H1 (cell line): ENCODE data around the gene CLDN15. TPM values are rescaled to one million over a fixed set of nuclear protein-coding genes. Genes with fewer than 3 reads are reported as not detected.
A peak's percentile ranks its signal among the peaks of the same experiment; 100 is the strongest.

Source experiments
- CTCF ChIA-PET: fragments of 300-600 bp; sonication (Branson Sonifier 250); formaldehyde crosslinking; loops from one replicate; lab custom pipeline; 2021; ENCODE audit not compliant: partially characterized antibody; lab: Charles Lee
- POLR2A ChIA-PET: fragments of 300-600 bp; sonication (Branson Sonifier 250); formaldehyde crosslinking; loops from one replicate; lab custom pipeline; 2021; ENCODE audit warnings: inconsistent platforms; ENCODE audit not compliant: partially characterized antibody; lab: Charles Lee
- DNase-seq, 2 experiments: peaks; one replicate each; pipeline versions ENCODE4 v3.0.0 to v3.0.0-alpha.2; 2010 to 2022; ENCODE audit warnings: low spot score in 2 of 2, low read depth in 1 of 2, mixed read lengths in 1 of 2
- FAIRE-seq: peaks from 2 replicates; lab custom pipeline; 2011; peaks lifted over from hg19 to GRCh38; lab: Jason Lieb, UNC
- H2AFZ ChIP-seq: 2 replicates; pipeline ENCODE4 v1.8.1; 2012; ENCODE audit warnings: low read length, inconsistent platforms
- H2AK5ac ChIP-seq: 2 replicates; pipeline ENCODE4 v1.6.1; 2013; ENCODE audit warnings: low read depth, low read length
- H2BK120ac ChIP-seq: replicated peaks from 2 replicates; pipeline ENCODE3; 2013; ENCODE audit warnings: low read depth, low read length, inconsistent platforms
- H2BK12ac ChIP-seq: 2 replicates; pipeline ENCODE4 v1.6.1; 2013; ENCODE audit warnings: low read depth, low read length
- H2BK15ac ChIP-seq: 2 replicates; pipeline ENCODE4 v1.6.1; 2013; ENCODE audit warnings: low read length
- H2BK20ac ChIP-seq: 2 replicates; pipeline ENCODE4 v1.6.1; 2013; ENCODE audit warnings: low read length
- H2BK5ac ChIP-seq: 2 replicates; pipeline ENCODE4 v1.6.1; 2013; ENCODE audit warnings: low read depth, low read length
- H3K14ac ChIP-seq: 2 replicates; pipeline ENCODE4 v1.6.1; 2013; ENCODE audit warnings: inconsistent platforms; ENCODE audit not compliant: insufficient read length
- H3K18ac ChIP-seq: 2 replicates; pipeline ENCODE4 v1.6.1; 2013; ENCODE audit warnings: low read length; ENCODE audit errors: extremely low read depth
- H3K23ac ChIP-seq: 2 replicates; pipeline ENCODE4 v1.6.1; 2013; ENCODE audit warnings: inconsistent platforms; ENCODE audit not compliant: insufficient read length
- H3K23me2 ChIP-seq: 2 replicates; pipeline ENCODE4 v1.6.1; 2013; ENCODE audit warnings: low read depth, low read length
- H3K27ac ChIP-seq: 2 replicates; pipeline ENCODE4 v1.6.1; 2011; ENCODE audit warnings: low read depth, low read length, inconsistent platforms
- H3K27me3 ChIP-seq, 4 experiments: replicated peaks in 1 of 4; 1 replicate in 1 of 4; 2 replicates in 3 of 4; pipeline versions ENCODE4 v1.6.1 to v1.8.1; 2011 to 2013; ENCODE audit warnings: low read length in 3 of 4, mild to moderate bottlenecking in 3 of 4, inconsistent platforms in 2 of 4, mixed read lengths in 2 of 4, moderate library complexity in 1 of 4; ENCODE audit not compliant: control insufficient read depth in 3 of 4, insufficient read depth in 3 of 4; ENCODE audit errors: extremely low read depth in 1 of 4
- H3K36me3 ChIP-seq, 4 experiments: 2 replicates each; pipeline versions ENCODE4 v1.6.1 to v1.8.1; 2011 to 2013; ENCODE audit warnings: mild to moderate bottlenecking in 4 of 4, low read length in 3 of 4, moderate library complexity in 2 of 4, control low read depth in 1 of 4, inconsistent platforms in 1 of 4; ENCODE audit not compliant: insufficient read depth in 4 of 4, control insufficient read depth in 2 of 4
- H3K4ac ChIP-seq: replicated peaks from 2 replicates; pipeline ENCODE3; 2013; ENCODE audit warnings: low read length, low read depth, mixed read lengths, inconsistent platforms; ENCODE audit not compliant: insufficient read length
- H3K4me1 ChIP-seq, 4 experiments: replicated peaks in 1 of 4; 1 replicate in 1 of 4; 2 replicates in 3 of 4; pipeline versions ENCODE4 v1.6.1 to v1.8.1; 2011 to 2013; ENCODE audit warnings: low read length in 3 of 4, inconsistent platforms in 2 of 4, mixed read lengths in 1 of 4; ENCODE audit not compliant: insufficient read depth in 4 of 4, control insufficient read depth in 3 of 4
- H3K4me2 ChIP-seq, 2 experiments: 2 replicates each; pipeline versions ENCODE4 v1.6.1 to v1.8.1; 2011 to 2013; ENCODE audit warnings: low read depth in 2 of 2, low read length in 2 of 2, control low read depth in 1 of 2, inconsistent platforms in 1 of 2, mild to moderate bottlenecking in 1 of 2; ENCODE audit not compliant: insufficient read depth in 1 of 2
- H3K4me3 ChIP-seq, 4 experiments: fragments of 200-600, 300-600 bp in 1 of 4; sonication (generic), shearing (Covaris generic), sonication (Bioruptor Twin) in 1 of 4; 2 replicates each; pipeline versions ENCODE4 v1.5.1 to v1.8.1; 2011 to 2016; ENCODE audit warnings: low read length in 4 of 4, low read depth in 3 of 4, control low read depth in 2 of 4, inconsistent platforms in 2 of 4, mild to moderate bottlenecking in 2 of 4, mixed read lengths in 1 of 4, moderate library complexity in 1 of 4; ENCODE audit not compliant: insufficient read depth in 2 of 4; ENCODE audit errors: extremely low read depth in 1 of 4
- H3K56ac ChIP-seq: replicated peaks from 2 replicates; pipeline ENCODE3; 2013; ENCODE audit warnings: low read depth, mild to moderate bottlenecking, mixed read lengths, low read length, inconsistent platforms; ENCODE audit not compliant: insufficient read length
- H3K79me1 ChIP-seq: 2 replicates; pipeline ENCODE4 v1.6.1; 2013; ENCODE audit warnings: low read depth, low read length, control low read depth
- H3K79me2 ChIP-seq, 2 experiments: 2 replicates each; pipeline versions ENCODE4 v1.6.1 to v1.8.1; 2012 to 2013; ENCODE audit warnings: low read length in 2 of 2, mild to moderate bottlenecking in 2 of 2, inconsistent platforms in 1 of 2; ENCODE audit not compliant: insufficient read depth in 2 of 2, control insufficient read depth in 1 of 2
- H3K9ac ChIP-seq, 4 experiments: replicated peaks in 1 of 4; 1 replicate in 1 of 4; 2 replicates in 3 of 4; pipeline versions ENCODE4 v1.6.1 to v1.8.1; 2011 to 2013; ENCODE audit warnings: low read depth in 3 of 4, low read length in 3 of 4, control low read depth in 2 of 4, mild to moderate bottlenecking in 2 of 4, moderate library complexity in 2 of 4, inconsistent platforms in 1 of 4; ENCODE audit errors: extremely low read depth in 1 of 4
- H3K9me3 ChIP-seq, 2 experiments: 2 replicates each; pipeline versions ENCODE4 v1.6.1 to v1.8.1; 2012 to 2013; ENCODE audit warnings: mild to moderate bottlenecking in 2 of 2, moderate library complexity in 2 of 2, control low read depth in 1 of 2, inconsistent platforms in 1 of 2, low read depth in 1 of 2, low read length in 1 of 2, mixed read lengths in 1 of 2; ENCODE audit not compliant: insufficient read depth in 2 of 2
- H4K20me1 ChIP-seq, 2 experiments: replicated peaks in 1 of 2; 2 replicates each; pipeline versions ENCODE3 to v1.8.1; 2011 to 2013; ENCODE audit warnings: inconsistent platforms in 2 of 2, low read length in 2 of 2, mild to moderate bottlenecking in 1 of 2; ENCODE audit not compliant: insufficient read depth in 2 of 2, control insufficient read depth in 1 of 2
- H4K5ac ChIP-seq: 2 replicates; pipeline ENCODE4 v1.6.1; 2013; ENCODE audit warnings: low read length, low read depth, mixed read lengths, inconsistent platforms; ENCODE audit not compliant: insufficient read length
- H4K8ac ChIP-seq: 2 replicates; pipeline ENCODE4 v1.8.0; 2013; ENCODE audit warnings: mild to moderate bottlenecking, moderate library complexity, low read length, inconsistent platforms; ENCODE audit not compliant: insufficient read depth; ENCODE audit errors: extremely low read depth
- H4K91ac ChIP-seq: replicated peaks from 2 replicates; pipeline ENCODE3; 2013; ENCODE audit warnings: low read length, mixed read lengths, inconsistent platforms; ENCODE audit not compliant: insufficient read length
- CBX5 ChIP-seq: fragments of 300-800, 300-1000 bp; sonication (generic); IDR thresholded peaks from 2 replicates; pipeline ENCODE4 v1.7.1; 2016; ENCODE audit warnings: antibody characterized with exemption, low read length, low read depth
- CEBPB ChIP-seq: IDR thresholded peaks from 2 replicates; pipeline ENCODE4 v1.6.1; 2012; ENCODE audit warnings: low read depth, low read length
- RAD21 ChIP-seq, 2 experiments: IDR thresholded peaks in 1 of 2; conservative IDR thresholded peaks in 1 of 2; 2 replicates each; pipeline ENCODE4 v1.6.1; 2011; ENCODE audit warnings: low read depth in 2 of 2, low read length in 2 of 2, improper control_type of control experiment in 1 of 2, inconsistent platforms in 1 of 2, mild to moderate bottlenecking in 1 of 2, moderate library complexity in 1 of 2
- SIX5 ChIP-seq: IDR thresholded peaks from 2 replicates; pipeline ENCODE4 v1.6.1; 2011; ENCODE audit warnings: mild to moderate bottlenecking, low read depth, low read length
- WGBS, 2 experiments: shearing (Covaris generic) in 1 of 2; methylation state at CpG; one replicate each; pipeline versions ENCODE4 v1.1.6 to v1.1.7; 2013 to 2015; ENCODE audit warnings: low lambda C conversion rate in 2 of 2, mixed read lengths in 2 of 2, inconsistent platforms in 1 of 2, low coverage in 1 of 2, missing lambda C conversion rate in 1 of 2; ENCODE audit not compliant: insufficient replicate concordance in 2 of 2, insufficient coverage in 1 of 2, insufficient read length in 1 of 2; ENCODE audit errors: extremely low coverage in 1 of 2, missing lambda C conversion rate in 1 of 2; 5-methylcytosine and 5-hydroxymethylcytosine counted together
- polyA plus RNA-seq, 7 experiments: library from polyadenylated mRNA; depleted of rRNA in 3 of 7; stranded (reverse) in 5 of 7; unstranded in 2 of 7; fragments of >200 nt in 5 of 7; fragments of 200-250 nt in 2 of 7; gene quantifications; 1 replicate in 5 of 7; 2 replicates in 1 of 7; 4 replicates in 1 of 7; pipeline versions ENCODE4 v1.2.1 to v1.2.3, GENCODE V29; 2011 to 2013; ENCODE audit warnings: missing spikeins in 2 of 7, mixed read lengths in 2 of 7
- total RNA-seq: library from RNA; stranded (reverse); fragmentation: NEBNext Ultra II Directional; extraction: Animal tissue kit (Norgen Biotek cat#: 25700); gene quantifications from 2 replicates; pipeline ENCODE4 v1.2.1, GENCODE V29; 2021

Gene CLDN15
- total and polyA plus RNA-seq, 2 of the 8 experiments (the other 6 are each of a cell fraction or from before 2014, with no cell fraction given) = 5.5 to 7.6 TPM

DNA sequence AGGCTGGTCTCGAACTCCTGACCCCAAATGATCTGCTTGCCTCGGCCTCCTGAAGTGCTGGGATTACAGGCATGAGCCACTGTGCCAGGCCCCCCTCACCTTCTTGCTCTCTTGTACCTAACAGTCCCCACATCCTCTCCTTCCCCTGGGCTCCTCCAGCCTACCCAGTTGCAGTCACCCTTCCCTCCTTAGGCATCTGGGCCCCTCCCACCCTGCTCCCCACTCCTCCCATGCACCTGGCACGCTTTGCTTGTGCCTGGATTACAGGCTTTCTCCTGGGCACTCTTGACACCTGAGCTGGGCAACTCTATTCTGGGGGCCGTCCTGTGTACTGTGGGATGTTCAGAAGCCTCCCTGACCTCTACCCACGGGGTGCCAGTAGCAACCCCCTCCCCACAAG lies 3.0 kb downstream of the CLDN15 start:
- Histone ChIP-seq H2BK15ac (0 out of 2 replicates have a peak overlapping the region, but pooled peaks have one; percentile 75), H3K9me3 (no peaks in the 10 kb centered on the region), H2BK12ac (no peak overlapping the region), H3K27me3 (no peaks in the 10 kb centered on the region), H2AK5ac (0 out of 2 replicates have a peak overlapping the region, but pooled peaks have one; percentile 29), H3K4me1 (peaks cover 0 to 24% (median 12%) of the 10 kb centered on the region in 4 experiments; a peak in 6 of 7 replicates), H3K4me3 (no peak overlapping the region), H2BK20ac (no peak overlapping the region), H3K79me1 (no peaks in the 10 kb centered on the region), H3K27ac (no peak overlapping the region), H4K8ac (no peak overlapping the region), H3K23ac (no peak overlapping the region), H3K23me2 (peaks cover 6% of the 10 kb centered on the region; the same call in 1 of the 2 replicates), H2BK120ac (no peak overlapping the region), H4K20me1 (peaks cover 0 to 11% of the 10 kb centered on the region in 2 experiments), H4K91ac (no peak overlapping the region), H3K9ac (no peak overlapping the region), H3K18ac (no peak overlapping the region), H2BK5ac (no peak overlapping the region), H3K56ac (no peak overlapping the region), H2AFZ (no peak overlapping the region), H3K4me2 (no peak overlapping the region), H3K36me3 (no peaks in the 10 kb centered on the region; a peak in 3 of 8 replicates), H4K5ac (no peak overlapping the region), H3K4ac (no peak overlapping the region), H3K79me2 (no peaks in the 10 kb centered on the region), H3K14ac (no peak overlapping the region)
- FAIRE-seq (no peak), DNase-seq (peak in 1 of 2 experiments; percentile 50)
- CTCF ChIA-PET = interaction anchor here (0.6 to 6.5 kb wide), 25 partner anchors 8 to 272 kb away, joined by 3 to 69 read pairs (median 4); partner anchors contain the start of genes FIS1, PLOD3, TRIM56 and ZNHIT1
- POLR2A ChIA-PET = interaction anchor here (0.7 to 3.9 kb wide), 7 partner anchors 8 to 72 kb away, joined by 3 to 23 read pairs (median 4); partner anchors contain the start of gene FIS1
- WGBS, 2 experiments = 80% methylated on average over 5 of the region's 5 CpGs; no CpG with 5 or more reads in 1 of the 2 experiments
- TF ChIP-seq SIX5 (no peak), CEBPB (no peak), RAD21 (IDR thresholded peaks at IDR 0.05 in 1 of 2, conservative IDR thresholded peaks at IDR 0.05 in 1 of 2; ENCODE audit: low read depth in 2 of 2, low read length in 2 of 2) (no peak), CBX5 (no peak)
